SK-N-MC (cell line): Measurements from ENCODE around the gene DMAC2L.

Experiments used
- EZH2 ChIP-seq: fragments of 200-600 bp; sonication (generic); IDR thresholded peaks from one replicate; pipeline ENCODE4 v1.6.1; 2017; ENCODE audit warnings: antibody characterized with exemption
- POLR2AphosphoS5 ChIP-seq: IDR thresholded peaks from 2 replicates; pipeline ENCODE4 v1.6.1; 2012; ENCODE audit warnings: mild to moderate bottlenecking, low read depth, low read length, borderline replicate concordance

- TF ChIP-seq POLR2AphosphoS5 (no peak), EZH2 (no peak)
These were observed 6.0 kb downstream of the DMAC2L start for GRCh38 chr14:50318031-50318626.
